Measurements from ENCODE around the gene MMP24.

DNA sequence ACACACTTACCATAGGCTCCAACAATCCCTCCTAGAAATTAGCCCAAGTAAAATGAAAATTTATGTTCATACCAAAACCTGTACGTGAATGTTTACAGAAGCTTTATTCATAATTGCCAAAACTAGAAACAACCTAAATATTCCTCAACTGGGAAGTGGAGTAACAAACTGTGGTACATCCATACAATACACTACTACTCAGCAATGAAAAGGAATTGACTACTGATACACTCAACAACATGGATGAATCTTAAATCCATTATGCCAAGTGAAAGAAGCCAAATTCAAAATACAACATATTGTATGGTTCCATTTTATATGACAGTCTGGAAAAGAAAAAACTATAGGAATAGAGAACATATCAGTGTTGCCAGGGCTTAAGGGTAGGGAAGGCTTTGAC lies 19.7 kb upstream of the MMP24 start:
- no peak for TF ChIP-seq CTCF (IDR thresholded peaks at IDR 0.05)
- TF ChIP-seq, protein P1, sequence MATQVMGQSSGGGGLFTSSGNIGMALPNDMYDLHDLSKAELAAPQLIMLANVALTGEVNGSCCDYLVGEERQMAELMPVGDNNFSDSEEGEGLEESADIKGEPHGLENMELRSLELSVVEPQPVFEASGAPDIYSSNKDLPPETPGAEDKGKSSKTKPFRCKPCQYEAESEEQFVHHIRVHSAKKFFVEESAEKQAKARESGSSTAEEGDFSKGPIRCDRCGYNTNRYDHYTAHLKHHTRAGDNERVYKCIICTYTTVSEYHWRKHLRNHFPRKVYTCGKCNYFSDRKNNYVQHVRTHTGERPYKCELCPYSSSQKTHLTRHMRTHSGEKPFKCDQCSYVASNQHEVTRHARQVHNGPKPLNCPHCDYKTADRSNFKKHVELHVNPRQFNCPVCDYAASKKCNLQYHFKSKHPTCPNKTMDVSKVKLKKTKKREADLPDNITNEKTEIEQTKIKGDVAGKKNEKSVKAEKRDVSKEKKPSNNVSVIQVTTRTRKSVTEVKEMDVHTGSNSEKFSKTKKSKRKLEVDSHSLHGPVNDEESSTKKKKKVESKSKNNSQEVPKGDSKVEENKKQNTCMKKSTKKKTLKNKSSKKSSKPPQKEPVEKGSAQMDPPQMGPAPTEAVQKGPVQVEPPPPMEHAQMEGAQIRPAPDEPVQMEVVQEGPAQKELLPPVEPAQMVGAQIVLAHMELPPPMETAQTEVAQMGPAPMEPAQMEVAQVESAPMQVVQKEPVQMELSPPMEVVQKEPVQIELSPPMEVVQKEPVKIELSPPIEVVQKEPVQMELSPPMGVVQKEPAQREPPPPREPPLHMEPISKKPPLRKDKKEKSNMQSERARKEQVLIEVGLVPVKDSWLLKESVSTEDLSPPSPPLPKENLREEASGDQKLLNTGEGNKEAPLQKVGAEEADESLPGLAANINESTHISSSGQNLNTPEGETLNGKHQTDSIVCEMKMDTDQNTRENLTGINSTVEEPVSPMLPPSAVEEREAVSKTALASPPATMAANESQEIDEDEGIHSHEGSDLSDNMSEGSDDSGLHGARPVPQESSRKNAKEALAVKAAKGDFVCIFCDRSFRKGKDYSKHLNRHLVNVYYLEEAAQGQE (IDR thresholded peaks at IDR 0.05; ENCODE audit: insufficient read depth in 1 of 2, low read depth in 2 of 2, low read length in 1 of 2), result no peak
- TF ChIP-seq SIN3A (IDR thresholded peaks at IDR 0.05; ENCODE audit: borderline replicate concordance, insufficient read depth, low read depth, low read length), result no peak
- TF ChIP-seq POLR2AphosphoS5 (IDR thresholded peaks at IDR 0.05; ENCODE audit: low read depth, low read length), result no peak
- no peak for TF ChIP-seq TCF7L2 (IDR thresholded peaks at IDR 0.05; ENCODE audit: low read depth, low read length)

Measured in Panc1 (cell line).